ENCODE measurements around the gene PNMA6E.

The PNMA6E gene

GRCh38 chrX:153434801-153435200 lies 33.7 kb upstream of the PNMA6E start:
- DNase-seq, result no peak

GRCh38 chrX:153433781-153434285 lies 32.7 kb upstream of the PNMA6E start:
- DNase-seq, result no peak

GRCh38 chrX:153433161-153433680 lies 32.1 kb upstream of the PNMA6E start:
- DNase-seq, result no peak

- DNase-seq, result no peak
Measured at GRCh38 chrX:153430796-153431195, 29.6 kb upstream of the PNMA6E start.

GRCh38 chrX:153426204-153426603 lies 25.1 kb upstream of the PNMA6E start:
- DNase-seq, result no peak

GRCh38 chrX:153423652-153424051 lies 22.5 kb upstream of the PNMA6E start:
- DNase-seq, result no peak

- no peak for DNase-seq
Measured at GRCh38 chrX:153421856-153422255, 20.7 kb upstream of the PNMA6E start.

GRCh38 chrX:153420851-153421599 lies 19.9 kb upstream of the PNMA6E start:
- no peak for DNase-seq

GRCh38 chrX:153417637-153418036 lies 16.5 kb upstream of the PNMA6E start:
- no peak for DNase-seq

- DNase-seq, result no peak
Measured at GRCh38 chrX:153416781-153417450, 15.8 kb upstream of the PNMA6E start.

GRCh38 chrX:153414856-153415510 lies 13.8 kb upstream of the PNMA6E start:
- no peak for DNase-seq

- no peak for DNase-seq
Measured at GRCh38 chrX:153413731-153414130, 12.6 kb upstream of the PNMA6E start.

GRCh38 chrX:153412746-153413720 lies 11.9 kb upstream of the PNMA6E start:
- no peak for DNase-seq

- no peak for DNase-seq
Measured at GRCh38 chrX:153411988-153412574, 10.9 kb upstream of the PNMA6E start.

GRCh38 chrX:153411255-153411987 lies 10.3 kb upstream of the PNMA6E start, which contains the start of gene ZFP92:
Gene ZFP92, plus strand, starts transcription at chrX:153411472. Its CDS starts 6,851 bp downstream, at chrX:153418323.
- DNase-seq, result no peak

- no peak for DNase-seq
Measured at GRCh38 chrX:153410888-153411254, 9.7 kb upstream of the PNMA6E start.

- no peak for DNase-seq
Measured at GRCh38 chrX:153410373-153410772, 9.2 kb upstream of the PNMA6E start.

- DNase-seq, result no peak
Measured at GRCh38 chrX:153409414-153410101, 8.4 kb upstream of the PNMA6E start.

GRCh38 chrX:153408871-153409351 lies 7.8 kb upstream of the PNMA6E start:
- no peak for DNase-seq

- no peak for DNase-seq
Measured at GRCh38 chrX:153408221-153408721, 7.1 kb upstream of the PNMA6E start.

All from NK-92 treated with Interleukin-12 subunit alpha and Interleukin-12 subunit beta, amount 100 ng/mL, for 24 hours (cell line).